Spleen (tissue), 11 donors: ENCODE results near the gene ADAMTS14. TPM values are rescaled to one million over a fixed set of nuclear protein-coding genes. Genes with fewer than 3 reads are reported as not detected.

Experiments used
- DNase-seq: peaks from one replicate; pipeline ENCODE4 v3.0.0-alpha.2; 2020
- H3K27ac ChIP-seq, 8 donors: fragments of 200-600 bp; sonication (generic) in 7 of 8; 1 replicate in 4 of 8; 2 replicates in 4 of 8; pipeline versions ENCODE4 v1.5.0 to v1.8.0; 2016 to 2021; ENCODE audit warnings: inconsistent platforms in 4 of 8, mild to moderate bottlenecking in 4 of 8, moderate library complexity in 1 of 8
- H3K27me3 ChIP-seq, 7 donors: fragments of 200-600 bp; sonication (generic) in 6 of 7; replicated peaks in 1 of 7; 1 replicate in 4 of 7; 2 replicates in 3 of 7; pipeline versions ENCODE4 v1.5.0 to v1.8.0; 2016 to 2021; ENCODE audit warnings: inconsistent platforms in 3 of 7, mild to moderate bottlenecking in 1 of 7
- H3K36me3 ChIP-seq, 6 donors: fragments of 200-600 bp; sonication (generic) in 5 of 6; 1 replicate in 4 of 6; 2 replicates in 2 of 6; pipeline versions ENCODE4 v1.5.0 to v1.8.0; 2016 to 2021; ENCODE audit warnings: inconsistent platforms in 2 of 6
- H3K4me1 ChIP-seq, 6 donors: fragments of 200-600 bp; sonication (generic) in 5 of 6; 1 replicate in 3 of 6; 2 replicates in 3 of 6; pipeline versions ENCODE4 v1.5.0 to v1.8.0; 2016 to 2021; ENCODE audit warnings: inconsistent platforms in 3 of 6
- H3K4me3 ChIP-seq, 8 donors: fragments of 200-600 bp; sonication (generic) in 7 of 8; 1 replicate in 4 of 8; 2 replicates in 4 of 8; pipeline versions ENCODE4 v1.5.0 to v1.8.0; 2016 to 2021; ENCODE audit warnings: inconsistent platforms in 4 of 8, mild to moderate bottlenecking in 4 of 8, moderate library complexity in 2 of 8
- H3K9me3 ChIP-seq, 8 donors: fragments of 200-600 bp; sonication (generic) in 7 of 8; 1 replicate in 4 of 8; 2 replicates in 4 of 8; pipeline versions ENCODE4 v1.5.0 to v1.8.0; 2016 to 2021; ENCODE audit warnings: inconsistent platforms in 4 of 8
- CTCF ChIP-seq, 11 experiments: fragments of 200-600 bp in 7 of 11; fragments of 450-650 bp in 4 of 11; sonication (generic) in 4 of 11; IDR thresholded peaks in 8 of 11; conservative IDR thresholded peaks in 3 of 11; 1 replicate in 7 of 11; 2 replicates in 4 of 11; pipeline versions ENCODE4 v1.4.0 to v1.8.0; 2016 to 2021; ENCODE audit warnings: antibody characterized with exemption in 11 of 11, inconsistent platforms in 4 of 11, mild to moderate bottlenecking in 1 of 11
- POLR2A ChIP-seq, 3 donors: fragments of 450-650 bp; IDR thresholded peaks; one replicate each; pipeline ENCODE4 v1.5.1; 2017; ENCODE audit warnings: antibody characterized with exemption in 3 of 3, mild to moderate bottlenecking in 1 of 3
- POLR2AphosphoS5 ChIP-seq, 3 donors: sonication (generic); formaldehyde crosslinking; IDR thresholded peaks; one replicate each; pipeline ENCODE4 v1.5.1; 2017; ENCODE audit warnings: antibody characterized with exemption in 3 of 3
- WGBS, 5 donors: extraction: QIAGEN DNeasy Blood & Tissue Kit in 3 of 5; methylation state at CpG; one replicate each; pipeline versions ENCODE4 v1.1.5 to v1.1.7; 2013 to 2018; 5-methylcytosine and 5-hydroxymethylcytosine counted together
- intact Hi-C: fragments of 100-400 bp; cut with DNase I; formaldehyde crosslinking; loops from one replicate; pipeline ENCODE4 v1.15.0; 2023; ENCODE audit warnings: low total_unique reads
- polyA plus RNA-seq, 3 donors: library from polyadenylated mRNA; stranded (reverse); fragments of 200-250 nt; gene quantifications; one replicate each; pipeline ENCODE4 v1.2.1, GENCODE V29; 2013
- total RNA-seq, 7 donors: library from RNA; depleted of rRNA in 3 of 7; stranded (reverse); fragments of >200 nt in 3 of 7; fragmentation: NEBNext Ultra II Directional in 4 of 7; extraction: Animal tissue kit (Norgen Biotek cat#: 25700) in 4 of 7; gene quantifications; one replicate each; pipeline versions ENCODE4 v1.1.0 to v1.2.1, GENCODE V29; 2016 to 2021
- donor health status: healthy with polysubstance abuse.
- donor health status: DM: no; HTN: no; CAD: no; lungs with moderate emphysema.
- donor health status: DM: no; HTN: no; CAD: no.
- donor health status: Bipolar disorder and iron deficiency.
- donor health status: healthy.
- donor health status: DM: no; HTN: no; CAD: no.
- donor health status: DM: yes; HTN: yes; CAD: no.

Gene ADAMTS14
- total and polyA plus RNA-seq, 10 donors: 0.09 to 1.2 (median 0.36) TPM

DNA sequence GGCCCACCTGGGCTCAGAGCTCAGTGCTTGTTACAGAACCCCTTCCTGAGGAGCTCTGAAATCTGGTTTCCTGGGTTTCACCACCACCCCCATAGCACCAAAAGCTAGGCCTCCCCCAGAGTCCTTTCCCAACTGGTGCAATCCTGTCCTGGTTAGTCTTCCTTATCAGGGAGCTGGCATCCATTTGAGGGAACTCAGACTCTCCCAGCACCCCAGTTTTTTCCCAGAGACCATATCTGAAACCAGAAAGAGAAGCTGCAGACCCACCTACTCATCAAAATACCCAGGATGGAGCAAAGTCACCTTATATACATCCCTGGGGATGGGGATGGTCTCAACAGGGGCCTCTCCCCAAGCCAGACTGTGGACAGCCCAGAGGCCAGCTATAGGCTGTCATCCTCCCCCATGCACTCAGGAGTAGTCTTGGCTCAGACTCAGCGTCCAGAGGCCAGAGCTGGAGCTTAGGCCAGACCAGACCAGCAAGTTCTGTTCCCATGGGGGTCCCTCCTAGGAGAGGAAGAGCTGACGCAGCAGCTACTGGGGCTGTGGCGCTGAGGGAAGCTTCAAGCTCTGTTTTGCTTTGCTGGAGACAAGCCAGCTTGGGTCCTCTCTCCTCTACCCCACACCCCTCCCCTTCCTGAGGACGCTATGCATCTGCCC lies 109.9 kb downstream of the ADAMTS14 start:
- no peaks in the 10 kb centered on the region for H3K9me3 ChIP-seq
- peak overlapping the region in 4 of 8 donors; percentile 27 to 62 (median 52) for H3K27ac ChIP-seq
- H3K36me3 ChIP-seq: no peaks in the 10 kb centered on the region
- H3K4me3 ChIP-seq: no peak overlapping the region
- intact Hi-C loops: no loop called here
- H3K27me3 ChIP-seq: peaks cover 0 to 28% (median 0%) of the 10 kb centered on the region in 7 donors
- peaks cover 0 to 12% (median 0%) of the 10 kb centered on the region in 6 donors for H3K4me1 ChIP-seq
- WGBS, 5 donors: 46 to 58% (median 53%) methylated on average over 4 of the region's 4 CpGs
- TF ChIP-seq POLR2A (IDR thresholded peaks at IDR 0.05) (no peak), CTCF (IDR thresholded peaks at IDR 0.05 in 8 of 11, conservative IDR thresholded peaks at IDR 0.05 in 3 of 11) (no peak), POLR2AphosphoS5 (IDR thresholded peaks at IDR 0.05) (no peak)
- no peak for DNase-seq

- WGBS, 5 donors: 60 to 66% (median 62%) methylated on average over 11 of the region's 11 CpGs
- no peak for DNase-seq
- Histone ChIP-seq H3K9me3 (peaks cover 0 to 4% (median 0%) of the 10 kb centered on the region in 8 donors), H3K4me1 (peaks cover 0 to 12% (median 0%) of the 10 kb centered on the region in 6 donors), H3K27ac (peak overlapping the region in 4 of 8 donors; percentile 27 to 62 (median 52)), H3K36me3 (no peaks in the 10 kb centered on the region), H3K27me3 (peaks cover 0 to 28% (median 0%) of the 10 kb centered on the region in 7 donors), H3K4me3 (no peak overlapping the region)
- intact Hi-C loops: no loop called here
- TF ChIP-seq CTCF (IDR thresholded peaks at IDR 0.05 in 8 of 11, conservative IDR thresholded peaks at IDR 0.05 in 3 of 11): no peak
Measured at GRCh38 chr10:70782746-70783680, 110.7 kb downstream of the ADAMTS14 start.

DNA sequence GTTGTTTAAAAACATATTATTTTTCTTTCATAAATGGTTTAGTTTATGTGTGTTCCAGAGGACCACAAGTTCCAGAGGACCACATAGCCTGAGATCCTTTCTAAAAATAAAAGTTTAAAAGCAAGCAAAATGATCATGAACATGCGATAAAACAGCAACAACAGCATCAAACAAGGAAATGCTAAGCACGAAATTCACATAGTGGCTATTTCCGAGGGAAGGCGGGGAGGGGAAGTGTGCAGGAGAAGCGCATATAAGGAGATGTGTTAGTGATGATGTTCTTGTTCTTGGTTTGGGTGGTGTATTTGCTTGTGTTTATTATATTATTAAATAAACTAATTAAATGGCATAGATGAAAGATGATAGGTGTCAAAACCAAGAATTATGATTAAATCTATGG lies 111.7 kb downstream of the ADAMTS14 start:
- intact Hi-C loops: no loop called here
- TF ChIP-seq CTCF (IDR thresholded peaks at IDR 0.05 in 8 of 11, conservative IDR thresholded peaks at IDR 0.05 in 3 of 11): no peak
- TF ChIP-seq POLR2A (IDR thresholded peaks at IDR 0.05): no peak
- no peak for TF ChIP-seq POLR2AphosphoS5 (IDR thresholded peaks at IDR 0.05)
- no peak overlapping the region for H3K4me3 ChIP-seq
- 37 to 56% (median 51%) methylated on average over 5 of the region's 5 CpGs for WGBS, 5 donors
- H3K36me3 ChIP-seq: no peaks in the 10 kb centered on the region
- DNase-seq: no peak
- no peak overlapping the region for H3K27ac ChIP-seq
- peaks cover 0 to 28% (median 0%) of the 10 kb centered on the region in 7 donors for H3K27me3 ChIP-seq
- H3K4me1 ChIP-seq: peaks cover 0 to 12% (median 0%) of the 10 kb centered on the region in 6 donors
- H3K9me3 ChIP-seq: peaks cover 0 to 5% (median 0%) of the 10 kb centered on the region in 8 donors

DNA sequence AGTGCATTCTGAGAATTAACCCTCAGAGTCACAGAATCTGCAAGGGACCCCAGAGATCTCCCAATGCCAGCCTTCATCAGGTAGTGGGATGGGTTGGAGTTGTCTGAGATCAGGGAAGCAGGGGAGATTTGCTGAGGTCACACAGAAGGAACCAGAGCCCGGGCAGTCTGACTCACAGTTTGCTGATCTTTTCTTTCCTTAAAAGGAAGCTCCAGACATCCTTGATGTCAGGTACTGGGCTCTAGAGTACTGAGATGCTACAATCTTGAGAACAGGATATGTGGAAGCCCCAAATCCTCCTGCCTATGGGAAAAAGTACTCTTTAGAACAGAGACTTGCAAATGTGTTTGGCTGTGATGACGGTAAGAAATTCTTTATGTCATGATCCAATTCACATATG lies 112.2 kb downstream of the ADAMTS14 start:
- H3K9me3 ChIP-seq: peaks cover 0 to 5% (median 0%) of the 10 kb centered on the region in 8 donors
- no peak for DNase-seq
- TF ChIP-seq POLR2AphosphoS5 (IDR thresholded peaks at IDR 0.05) (no peak), CTCF (IDR thresholded peaks at IDR 0.05 in 8 of 11, conservative IDR thresholded peaks at IDR 0.05 in 3 of 11) (no peak), POLR2A (IDR thresholded peaks at IDR 0.05) (no peak)
- H3K4me3 ChIP-seq: no peak overlapping the region
- H3K4me1 ChIP-seq: peaks cover 0 to 12% (median 0%) of the 10 kb centered on the region in 6 donors
- no peaks in the 10 kb centered on the region for H3K36me3 ChIP-seq
- 48 to 90% (median 59%) methylated on average over 2 of the region's 2 CpGs for WGBS, 5 donors
- intact Hi-C loops: no loop called here
- no peak overlapping the region for H3K27ac ChIP-seq
- H3K27me3 ChIP-seq: peaks cover 0 to 28% (median 0%) of the 10 kb centered on the region in 7 donors
